OCI-LY3 (cell line): Measurements from ENCODE around the gene RARS2.

ENCODE experiments used
- H2AFZ ChIP-seq: fragments of 200-600, 300-600 bp; shearing (Covaris generic); 2 replicates; pipeline ENCODE4 v1.6.0; 2014; ENCODE audit warnings: antibody characterized with exemption, low read depth, low read length
- H3K27ac ChIP-seq: fragments of 200-600, 300-600 bp; sonication (generic); 2 replicates; pipeline ENCODE4 v1.5.1; 2014; ENCODE audit warnings: mild to moderate bottlenecking, low read length, moderate library complexity, mixed read lengths
- H3K27me3 ChIP-seq: fragments of 200-600, 300-600 bp; sonication (generic); 2 replicates; pipeline ENCODE4 v1.6.1; 2014; ENCODE audit warnings: low read depth, low read length, mixed read lengths
- H3K36me3 ChIP-seq: fragments of 200-600, 300-600 bp; sonication (generic); replicated peaks from 2 replicates; pipeline ENCODE3; 2014; ENCODE audit warnings: low read depth, low read length, mixed read lengths
- H3K4me1 ChIP-seq: fragments of 300-600, 200-600 bp; sonication (generic); 2 replicates; pipeline ENCODE4 v1.6.1; 2014; ENCODE audit warnings: low read length, mixed read lengths
- H3K4me2 ChIP-seq: fragments of 200-600, 300-600 bp; sonication (generic); 2 replicates; pipeline ENCODE4 v1.6.1; 2014; ENCODE audit warnings: low read length, mixed read lengths
- H3K4me3 ChIP-seq: fragments of 300-600, 200-600 bp; sonication (generic); 2 replicates; pipeline ENCODE4 v1.5.1; 2014; ENCODE audit warnings: antibody characterized with exemption, mild to moderate bottlenecking, low read length, moderate library complexity
- H3K79me2 ChIP-seq: fragments of 300-600, 200-600 bp; shearing (Covaris generic); 2 replicates; pipeline ENCODE4 v1.6.1; 2014; ENCODE audit warnings: mild to moderate bottlenecking, low read length, mixed read lengths
- H3K9ac ChIP-seq: fragments of 300-600, 200-600 bp; shearing (Covaris generic); 2 replicates; pipeline ENCODE4 v1.6.0; 2014; ENCODE audit warnings: mild to moderate bottlenecking, low read length, moderate library complexity
- H3K9me3 ChIP-seq: fragments of 200-600, 300-600 bp; shearing (Covaris generic); 2 replicates; pipeline ENCODE4 v1.6.1; 2014; ENCODE audit warnings: low read length, mixed read lengths; ENCODE audit not compliant: insufficient read depth
- H4K20me1 ChIP-seq: fragments of 200-600, 300-600 bp; sonication (generic); 2 replicates; pipeline ENCODE4 v1.6.1; 2016; ENCODE audit warnings: low read length, mixed read lengths; ENCODE audit not compliant: insufficient read depth
- CTCF ChIP-seq: fragments of 200-600, 300-600 bp; sonication (generic); IDR thresholded peaks from 2 replicates; pipeline ENCODE4 v1.5.1; 2014; ENCODE audit warnings: antibody characterized with exemption, low read length, low read depth
- EZH2phosphoT487 ChIP-seq: fragments of 200-600 bp; shearing (Covaris generic); IDR thresholded peaks from 2 replicates; pipeline ENCODE4 v1.6.1; 2018; ENCODE audit warnings: antibody characterized with exemption, mixed run types, low read depth

Gene RARS2

GRCh38 chr6:87514831-87515230 lies 75.0 kb downstream of the RARS2 start:
- Histone ChIP-seq H3K4me1 (peaks cover 4% of the 10 kb centered on the region; the same call in 1 of the 2 replicates), H3K4me2 (no peak overlapping the region), H2AFZ (no peak overlapping the region), H3K79me2 (no peaks in the 10 kb centered on the region), H3K9ac (no peak overlapping the region), H3K27me3 (no peaks in the 10 kb centered on the region), H3K9me3 (no peaks in the 10 kb centered on the region), H3K36me3 (peaks cover 18% of the 10 kb centered on the region), H3K27ac (no peak overlapping the region), H3K4me3 (no peak overlapping the region), H4K20me1 (no peaks in the 10 kb centered on the region)
- no peak for TF ChIP-seq CTCF
- no peak for TF ChIP-seq EZH2phosphoT487

GRCh38 chr6:87504441-87504840 lies 85.3 kb downstream of the RARS2 start:
- H3K4me3 ChIP-seq: no peak overlapping the region
- TF ChIP-seq EZH2phosphoT487 (no peak), CTCF (no peak)
- no peaks in the 10 kb centered on the region for H4K20me1 ChIP-seq
- no peaks in the 10 kb centered on the region for H3K4me1 ChIP-seq
- H3K4me2 ChIP-seq: no peak overlapping the region
- H3K27ac ChIP-seq: no peak overlapping the region
- no peaks in the 10 kb centered on the region for H3K9me3 ChIP-seq
- peaks cover 3% of the 10 kb centered on the region for H3K36me3 ChIP-seq
- no peak overlapping the region for H3K9ac ChIP-seq
- H3K79me2 ChIP-seq: no peaks in the 10 kb centered on the region
- H3K27me3 ChIP-seq: no peaks in the 10 kb centered on the region
- H2AFZ ChIP-seq: no peak overlapping the region

DNA sequence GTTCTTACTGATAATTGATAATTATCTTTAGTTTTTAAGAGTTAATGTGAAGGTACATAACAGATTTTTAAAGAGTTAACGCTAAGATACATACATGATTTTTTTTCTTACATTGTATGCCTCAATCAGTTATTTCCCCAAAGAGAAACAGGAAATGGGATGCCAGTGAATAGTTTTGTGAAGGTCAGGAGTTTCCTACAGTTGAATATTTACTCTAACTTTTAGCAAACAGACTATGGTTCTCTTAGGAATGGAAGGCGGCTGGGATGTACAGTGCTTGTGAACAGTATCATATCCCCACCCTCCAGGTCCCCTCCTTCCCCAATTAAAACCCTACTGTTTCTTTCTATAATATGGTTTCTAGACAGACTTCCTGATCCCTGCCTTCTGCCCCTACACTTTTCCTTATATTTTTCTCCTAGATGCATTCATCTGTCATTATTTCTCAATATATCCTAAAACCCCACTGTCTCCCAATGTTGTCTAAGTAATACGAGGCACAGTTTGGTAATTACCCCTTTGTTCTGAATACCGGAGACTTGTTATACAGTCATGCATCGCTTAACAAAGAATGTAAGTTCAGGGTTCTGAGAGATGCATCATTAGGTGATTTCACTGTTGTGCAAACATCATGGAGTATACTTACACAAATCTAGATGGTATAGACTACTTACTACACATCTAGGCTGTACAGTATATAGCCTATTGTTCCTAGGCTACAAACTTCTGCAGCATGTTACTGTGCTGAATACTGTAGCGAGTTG lies 87.8 kb downstream of the RARS2 start:
- Histone ChIP-seq H3K36me3 (no peaks in the 10 kb centered on the region), H3K9ac (no peak overlapping the region), H2AFZ (no peak overlapping the region), H3K79me2 (no peaks in the 10 kb centered on the region), H3K27me3 (no peaks in the 10 kb centered on the region), H3K4me3 (no peak overlapping the region), H3K4me2 (no peak overlapping the region), H3K27ac (no peak overlapping the region), H3K9me3 (no peaks in the 10 kb centered on the region), H3K4me1 (no peaks in the 10 kb centered on the region), H4K20me1 (no peaks in the 10 kb centered on the region)
- TF ChIP-seq CTCF: no peak
- TF ChIP-seq EZH2phosphoT487: no peak

GRCh38 chr6:87498048-87498447 lies 91.7 kb downstream of the RARS2 start:
- Histone ChIP-seq H3K36me3 (no peaks in the 10 kb centered on the region), H3K27me3 (no peaks in the 10 kb centered on the region), H3K9ac (no peak overlapping the region), H2AFZ (no peak overlapping the region), H3K9me3 (no peaks in the 10 kb centered on the region), H3K4me2 (no peak overlapping the region), H4K20me1 (no peaks in the 10 kb centered on the region), H3K27ac (no peak overlapping the region), H3K4me3 (no peak overlapping the region), H3K79me2 (no peaks in the 10 kb centered on the region), H3K4me1 (no peaks in the 10 kb centered on the region)
- TF ChIP-seq CTCF (no peak), EZH2phosphoT487 (no peak)
